ENCODE measurements around the gene PAK4. TPM values are rescaled to one million over a fixed set of nuclear protein-coding genes. Genes with fewer than 3 reads are reported as not detected.

PAK4 gene
- total and polyA plus RNA-seq, 7 donors: 7.2 to 22.0 (median 12.5) TPM

GRCh38 chr19:39082167-39082566 is 43.4 kb upstream of the PAK4 start:
- Histone ChIP-seq H3K9me3 (no peaks in the 10 kb centered on the region), H3K27me3 (ENCODE audit: insufficient read depth in 3 of 3, low read length in 2 of 3) (peaks cover 3 to 81% (median 15%) of the 10 kb centered on the region in 3 donors), H3K36me3 (ENCODE audit: insufficient read depth in 1 of 2, low read depth in 1 of 2) (no peaks in the 10 kb centered on the region), H3K27ac (no peak overlapping the region), H3K4me3 (no peak overlapping the region), H3K4me1 (no peaks in the 10 kb centered on the region)
- WGBS, 3 donors: 83 to 88% (median 88%) methylated on average over 7 of the region's 7 CpGs
- intact Hi-C loops (cut with DNase I): no loop called here
- DNase-seq (no peak), ATAC-seq (no peak)
- no peak for TF ChIP-seq CTCF (IDR thresholded peaks at IDR 0.05)

- Histone ChIP-seq H3K36me3 (ENCODE audit: insufficient read depth in 1 of 2, low read depth in 1 of 2) (no peaks in the 10 kb centered on the region), H3K27ac (no peak overlapping the region), H3K9me3 (no peaks in the 10 kb centered on the region), H3K4me1 (no peaks in the 10 kb centered on the region), H3K27me3 (ENCODE audit: insufficient read depth in 3 of 3, low read length in 2 of 3) (peaks cover 3 to 75% (median 15%) of the 10 kb centered on the region in 3 donors), H3K4me3 (no peak overlapping the region)
- WGBS, 3 donors: 8 to 11% (median 10%) methylated on average over 15 of the region's 15 CpGs
- DNase-seq (no peak), ATAC-seq (no peak)
- intact Hi-C loops (cut with DNase I): no loop called here
- TF ChIP-seq CTCF (IDR thresholded peaks at IDR 0.05): no peak
Observed at GRCh38 chr19:39082745-39083598, 42.6 kb upstream of the PAK4 start.

- ATAC-seq: no peak
- Histone ChIP-seq H3K27me3 (ENCODE audit: insufficient read depth in 3 of 3, low read length in 2 of 3) (peaks cover 3 to 71% (median 15%) of the 10 kb centered on the region in 3 donors), H3K36me3 (ENCODE audit: insufficient read depth in 1 of 2, low read depth in 1 of 2) (no peaks in the 10 kb centered on the region), H3K4me1 (no peaks in the 10 kb centered on the region), H3K4me3 (no peak overlapping the region), H3K27ac (no peak overlapping the region), H3K9me3 (no peaks in the 10 kb centered on the region)
- DNase-seq: no peak
- 1 to 2% (median 2%) methylated on average over 14 of the region's 14 CpGs for WGBS, 3 donors
- TF ChIP-seq CTCF (IDR thresholded peaks at IDR 0.05): no peak
- intact Hi-C loops (cut with DNase I): no loop called here
Observed at GRCh38 chr19:39083599-39083982, 42.0 kb upstream of the PAK4 start.

DNA sequence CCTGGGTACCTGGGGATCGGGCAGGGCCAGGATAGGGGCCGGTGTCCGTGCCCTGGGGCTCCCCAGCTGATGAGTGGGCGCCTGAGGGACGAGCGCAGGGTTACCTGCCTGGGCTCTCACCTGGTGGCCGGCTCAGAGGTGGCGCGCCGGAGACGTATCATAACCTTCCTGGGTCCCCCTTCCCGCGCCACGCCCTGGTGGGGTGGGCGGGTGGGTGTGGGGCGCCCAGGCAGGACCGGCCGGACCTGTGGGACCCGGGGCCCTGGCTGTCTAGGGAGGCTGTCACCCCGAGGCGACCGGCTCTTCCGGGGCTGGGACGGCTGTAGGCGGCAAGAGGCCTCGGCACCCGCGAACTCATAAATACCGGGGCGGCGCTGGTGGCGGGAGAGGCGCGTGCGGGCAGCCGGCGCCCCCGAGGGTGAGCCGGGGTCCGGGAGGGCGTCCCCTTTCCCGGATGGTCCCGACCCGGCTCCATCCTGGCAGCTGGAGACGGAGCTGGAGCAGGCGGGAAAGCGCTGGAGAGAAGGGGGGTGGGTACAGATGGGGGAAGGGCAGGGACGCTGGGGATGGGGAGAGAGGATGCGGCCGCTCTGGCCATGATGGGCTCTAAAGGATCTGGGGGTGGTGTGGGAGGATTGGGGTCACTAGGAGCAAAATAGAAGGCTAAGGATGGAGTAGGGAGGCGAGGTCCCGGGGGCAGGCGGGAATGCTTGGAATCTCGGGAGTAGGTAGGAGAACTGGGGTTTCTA is 41.4 kb upstream of the PAK4 start, which contains the start of gene ACP7:
TSS of gene ACP7 (plus strand) at position 386 of the 749 bp plus-strand sequence. CDS start 902 bp downstream, outside the sequence.
- no peak within 1 kb of the TSS for H3K27ac ChIP-seq
- DNase-seq (no peak), ATAC-seq (no peak)
- intact Hi-C loops (cut with DNase I): no loop called here
- no peaks in the 10 kb centered on the region for H3K4me1 ChIP-seq
- H3K4me3 ChIP-seq: no peak within 1 kb of the TSS
- TF ChIP-seq CTCF (IDR thresholded peaks at IDR 0.05): no peak
- H3K9me3 ChIP-seq: no peaks in the 10 kb centered on the region
- H3K27me3 ChIP-seq (ENCODE audit: insufficient read depth in 3 of 3, low read length in 2 of 3): peaks cover 3 to 75% (median 15%) of the 10 kb centered on the region in 3 donors
- no peaks in the 10 kb centered on the region for H3K36me3 ChIP-seq (ENCODE audit: insufficient read depth in 1 of 2, low read depth in 1 of 2)
- 2 to 4% (median 3%) methylated on average over 50 to 54 of the region's 54 CpGs for WGBS, 3 donors
